ENCODE data around the gene INSIG2. TPM values are rescaled to one million over a fixed set of nuclear protein-coding genes. Genes with fewer than 3 reads are reported as not detected.

Gene INSIG2
- total and polyA plus RNA-seq, 9 of the 15 experiments (the other 6 are each of a cell fraction or from before 2014, with no cell fraction given) = 1.5 to 34.2 (median 6.4) TPM

- TF ChIP-seq HOMEZ (CRISPR knock-in tag; IDR thresholded peaks at IDR 0.05) = no peak
- TF ChIP-seq SMARCA4 (IDR thresholded peaks at IDR 0.05) = no peak
- TF ChIP-seq ETV5 (CRISPR knock-in tag; IDR thresholded peaks at IDR 0.05; ENCODE audit: low read depth) = no peak
- no peak for TF ChIP-seq ZNF197 (CRISPR knock-in tag; IDR thresholded peaks at IDR 0.05; ENCODE audit: low read depth)
- TF ChIP-seq HMG20B (CRISPR knock-in tag; IDR thresholded peaks at IDR 0.05) = no peak
- no peak for TF ChIP-seq HDAC6 (IDR thresholded peaks at IDR 0.05; ENCODE audit: low read depth, low read length)
- TF ChIP-seq FOXM1 (IDR thresholded peaks at IDR 0.05; ENCODE audit: low read depth) = no peak
- TF ChIP-seq FOXM1 (CRISPR knock-in tag; IDR thresholded peaks at IDR 0.05; ENCODE audit: low read depth) = no peak
- no peak for TF ChIP-seq ZNF644 (tag; IDR thresholded peaks at IDR 0.05; ENCODE audit: low read depth)
- no peak for TF ChIP-seq NR1H2 (CRISPR knock-in tag; IDR thresholded peaks at IDR 0.05)
These were observed 24.6 kb downstream of the INSIG2 start (continued) for GRCh38 chr2:118112771-118113334.

- no TSS peak for BruUV-seq (replicated peaks)
- in situ Hi-C loops (cut with MboI) = no loop called here
- no peak overlapping the region for H3K27ac ChIP-seq (ENCODE audit: extremely low read depth, low read depth, low read length)
- no peak overlapping the region for H3K9ac ChIP-seq (ENCODE audit: insufficient read depth in 1 of 2, low read depth in 2 of 2, low read length in 2 of 2)
- H3K27me3 ChIP-seq (ENCODE audit: control insufficient read depth in 2 of 2, insufficient read depth in 2 of 2, low read length in 2 of 2) = peaks cover 14 to 26% of the 10 kb centered on the region in 2 experiments
- 0 out of 2 replicates have a peak, but pooled peaks cover 3% of the 10 kb centered on the region for H4K20me1 ChIP-seq (replicated peaks; ENCODE audit: control insufficient read depth, insufficient read depth, low read length)
- FAIRE-seq = no peak
- H3K9me1 ChIP-seq (ENCODE audit: control insufficient read depth, insufficient read depth, low read length) = no peaks in the 10 kb centered on the region
- no peak for DNase-seq (ENCODE audit: extremely low read depth in 1 of 4, low spot score in 3 of 4)
- WGBS (ENCODE audit: insufficient coverage, low coverage, missing lambda C conversion rate) = 3% methylated on average over 2 of the region's 2 CpGs
- intact Hi-C loops (cut with micrococcal nuclease) = no loop called here
- no peak overlapping the region for H3K4me2 ChIP-seq (ENCODE audit: insufficient read depth, low read length)
- no peak for ATAC-seq
- CTCF ChIA-PET (ENCODE audit: low intra/inter-chr PET ratio) = no interaction called here
- H3K4me1 ChIP-seq (replicated peaks in 1 of 2; ENCODE audit: control insufficient read depth in 2 of 2, insufficient read depth in 2 of 2, low read length in 2 of 2) = no peaks in the 10 kb centered on the region
- H3K79me2 ChIP-seq (ENCODE audit: control insufficient read depth, insufficient read depth, low read length) = no peaks in the 10 kb centered on the region
- no peaks in the 10 kb centered on the region for H3K36me3 ChIP-seq (ENCODE audit: control insufficient read depth, insufficient read depth, low read length)
- no peaks in the 10 kb centered on the region for H3K9me3 ChIP-seq (replicated peaks; ENCODE audit: control insufficient read depth, insufficient read depth, low read depth, low read length)
- no peak overlapping the region for H3K4me3 ChIP-seq
- POLR2A ChIA-PET = no interaction called here
- no peak overlapping the region for H2AFZ ChIP-seq (ENCODE audit: low read depth, low read length)
- no peak for TF ChIP-seq ZEB2 (IDR thresholded peaks at IDR 0.05)
- no peak for TF ChIP-seq THAP7 (CRISPR knock-in tag; IDR thresholded peaks at IDR 0.05)
- no peak for TF ChIP-seq BACH1 (tag; IDR thresholded peaks at IDR 0.05)
- TF ChIP-seq ILK (tag; IDR thresholded peaks at IDR 0.05; ENCODE audit: borderline replicate concordance, low read depth) = no peak
- TF ChIP-seq MED1 (CRISPR knock-in tag; IDR thresholded peaks at IDR 0.05; ENCODE audit: borderline replicate concordance) = no peak
- TF ChIP-seq HDGF (IDR thresholded peaks at IDR 0.05) = no peak
- TF ChIP-seq CREB1 (IDR thresholded peaks at IDR 0.05) = no peak
- TF ChIP-seq CREB1 (CRISPR knock-in tag; IDR thresholded peaks at IDR 0.05) = no peak
- TF ChIP-seq SMARCC2 (IDR thresholded peaks at IDR 0.05; ENCODE audit: low read depth) = no peak
- no peak for TF ChIP-seq ZNF589 (CRISPR knock-in tag; IDR thresholded peaks at IDR 0.05; ENCODE audit: low read depth)
- no peak for TF ChIP-seq DMBX1 (CRISPR knock-in tag; IDR thresholded peaks at IDR 0.05; ENCODE audit: borderline replicate concordance)
- no peak for TF ChIP-seq BCL6 (CRISPR knock-in tag; IDR thresholded peaks at IDR 0.05)
- no peak for TF ChIP-seq KAT8 (IDR thresholded peaks at IDR 0.05; ENCODE audit: low read depth)
- no peak for TF ChIP-seq U2AF2 (optimal IDR thresholded peaks at IDR 0.05; ENCODE audit: low read depth, low read length)
These were observed 26.6 kb downstream of the INSIG2 start for GRCh38 chr2:118114863-118115262.
